ENCODE measurements around the gene TFPI2. TPM values are rescaled to one million over a fixed set of nuclear protein-coding genes. Genes with fewer than 3 reads are reported as not detected.

Gene TFPI2
- total and polyA plus RNA-seq, 7 donors: 0.66 to 7.5 (median 2.3) TPM

DNA sequence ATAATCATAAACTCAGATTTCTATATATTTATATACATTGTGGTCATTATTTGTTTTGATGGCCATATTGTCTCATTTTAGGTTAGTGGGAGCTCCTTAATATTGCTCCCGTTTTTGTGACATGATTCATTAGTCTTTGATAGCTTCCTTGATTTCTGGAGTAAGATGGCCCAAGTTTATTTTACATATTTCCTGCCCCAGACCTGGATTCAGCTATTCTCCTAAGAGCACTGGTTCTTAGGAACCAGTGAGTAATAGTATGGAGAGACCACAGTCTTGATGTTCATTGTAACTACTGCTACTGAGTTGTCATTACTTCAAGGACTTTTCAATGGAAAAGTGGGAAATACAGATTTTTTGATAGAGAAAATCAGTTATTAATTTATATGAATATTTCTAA lies 6.0 kb downstream of the TFPI2 start:
- no peak for ATAC-seq
- WGBS, 3 donors: 67 to 85% (median 85%) methylated on average over 1 of the region's 1 CpG

GRCh38 chr7:93883917-93884345 lies 6.6 kb downstream of the TFPI2 start:
- Histone ChIP-seq H3K27me3 (ENCODE audit: insufficient read depth in 3 of 3, low read length in 2 of 3) (no peaks in the 10 kb centered on the region), H3K4me1 (no peaks in the 10 kb centered on the region), H3K9me3 (no peaks in the 10 kb centered on the region), H3K4me3 (no peak overlapping the region), H3K36me3 (ENCODE audit: insufficient read depth in 1 of 2, low read depth in 1 of 2) (no peaks in the 10 kb centered on the region), H3K27ac (no peak overlapping the region)
- DNase-seq: no peak
- intact Hi-C loops (cut with DNase I): no loop called here
- TF ChIP-seq, protein P1, sequence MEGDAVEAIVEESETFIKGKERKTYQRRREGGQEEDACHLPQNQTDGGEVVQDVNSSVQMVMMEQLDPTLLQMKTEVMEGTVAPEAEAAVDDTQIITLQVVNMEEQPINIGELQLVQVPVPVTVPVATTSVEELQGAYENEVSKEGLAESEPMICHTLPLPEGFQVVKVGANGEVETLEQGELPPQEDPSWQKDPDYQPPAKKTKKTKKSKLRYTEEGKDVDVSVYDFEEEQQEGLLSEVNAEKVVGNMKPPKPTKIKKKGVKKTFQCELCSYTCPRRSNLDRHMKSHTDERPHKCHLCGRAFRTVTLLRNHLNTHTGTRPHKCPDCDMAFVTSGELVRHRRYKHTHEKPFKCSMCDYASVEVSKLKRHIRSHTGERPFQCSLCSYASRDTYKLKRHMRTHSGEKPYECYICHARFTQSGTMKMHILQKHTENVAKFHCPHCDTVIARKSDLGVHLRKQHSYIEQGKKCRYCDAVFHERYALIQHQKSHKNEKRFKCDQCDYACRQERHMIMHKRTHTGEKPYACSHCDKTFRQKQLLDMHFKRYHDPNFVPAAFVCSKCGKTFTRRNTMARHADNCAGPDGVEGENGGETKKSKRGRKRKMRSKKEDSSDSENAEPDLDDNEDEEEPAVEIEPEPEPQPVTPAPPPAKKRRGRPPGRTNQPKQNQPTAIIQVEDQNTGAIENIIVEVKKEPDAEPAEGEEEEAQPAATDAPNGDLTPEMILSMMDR (IDR thresholded peaks at IDR 0.05): no peak
- no peak for ATAC-seq

More for the DNA sequence above, 6.0 kb downstream of the TFPI2 start:
- no peaks in the 10 kb centered on the region for H3K4me1 ChIP-seq
- H3K27me3 ChIP-seq (ENCODE audit: insufficient read depth in 3 of 3, low read length in 2 of 3): no peaks in the 10 kb centered on the region
- no peaks in the 10 kb centered on the region for H3K36me3 ChIP-seq (ENCODE audit: insufficient read depth in 1 of 2, low read depth in 1 of 2)
- intact Hi-C loops (cut with DNase I): no loop called here
- TF ChIP-seq, protein P1 (IDR thresholded peaks at IDR 0.05): no peak
- no peak for DNase-seq
- no peak overlapping the region for H3K4me3 ChIP-seq
- no peak overlapping the region for H3K27ac ChIP-seq
- H3K9me3 ChIP-seq: no peaks in the 10 kb centered on the region

DNA sequence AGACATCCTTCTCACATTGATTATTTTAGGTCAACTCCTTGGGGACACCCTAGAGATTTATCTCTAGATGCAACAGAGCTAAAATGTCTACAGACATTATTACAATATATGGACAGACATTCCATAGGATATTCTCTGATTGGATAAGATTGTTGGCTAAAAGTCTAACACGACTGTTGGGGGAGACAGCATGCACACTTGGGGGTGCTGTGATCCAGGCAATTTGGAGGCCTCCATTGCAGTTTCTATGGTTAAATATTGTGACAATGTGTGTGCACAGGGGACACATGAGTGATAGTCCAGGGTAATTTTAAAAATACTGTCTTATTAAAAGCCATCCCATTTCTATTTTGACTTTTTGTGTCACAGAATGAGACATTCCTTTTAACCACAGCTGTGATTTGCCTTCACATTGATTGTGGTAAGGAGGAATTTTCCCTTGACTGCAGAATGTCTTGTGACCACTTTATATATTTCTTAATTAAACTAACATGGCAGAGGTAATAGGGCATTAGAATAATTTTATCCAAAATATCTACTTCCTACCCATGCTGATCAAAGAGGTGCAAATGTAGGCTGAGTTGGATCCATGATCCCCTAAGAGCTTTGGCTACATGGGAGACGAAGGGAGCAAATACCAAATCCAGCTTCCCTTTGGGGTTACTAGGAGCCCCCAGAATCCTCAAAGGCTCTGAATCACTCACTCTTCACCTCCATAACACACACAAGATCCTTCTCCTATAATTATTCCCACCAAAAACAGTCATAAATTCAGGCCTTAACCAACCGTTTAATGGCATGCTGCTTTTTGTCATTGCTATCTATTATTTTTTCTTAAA lies 7.3 kb downstream of the TFPI2 start:
- H3K36me3 ChIP-seq (ENCODE audit: insufficient read depth in 1 of 2, low read depth in 1 of 2): no peaks in the 10 kb centered on the region
- H3K27ac ChIP-seq: no peak overlapping the region
- no peaks in the 10 kb centered on the region for H3K27me3 ChIP-seq (ENCODE audit: insufficient read depth in 3 of 3, low read length in 2 of 3)
- no peak overlapping the region for H3K4me3 ChIP-seq
- DNase-seq (no peak), ATAC-seq (no peak)
- 75 to 82% (median 78%) methylated on average over 3 of the region's 3 CpGs for WGBS, 3 donors
- no peaks in the 10 kb centered on the region for H3K4me1 ChIP-seq
- no peaks in the 10 kb centered on the region for H3K9me3 ChIP-seq
- TF ChIP-seq, protein P1 (IDR thresholded peaks at IDR 0.05): no peak
- intact Hi-C loops (cut with DNase I): no loop called here

GRCh38 chr7:93882468-93882867 lies 8.1 kb downstream of the TFPI2 start:
- intact Hi-C loops (cut with DNase I): no loop called here
- Histone ChIP-seq H3K9me3 (no peaks in the 10 kb centered on the region), H3K36me3 (ENCODE audit: insufficient read depth in 1 of 2, low read depth in 1 of 2) (no peaks in the 10 kb centered on the region), H3K4me1 (no peaks in the 10 kb centered on the region), H3K4me3 (no peak overlapping the region), H3K27ac (no peak overlapping the region), H3K27me3 (ENCODE audit: insufficient read depth in 3 of 3, low read length in 2 of 3) (no peaks in the 10 kb centered on the region)
- no peak for DNase-seq
- ATAC-seq: no peak
- TF ChIP-seq, protein P1 (IDR thresholded peaks at IDR 0.05): no peak

DNA sequence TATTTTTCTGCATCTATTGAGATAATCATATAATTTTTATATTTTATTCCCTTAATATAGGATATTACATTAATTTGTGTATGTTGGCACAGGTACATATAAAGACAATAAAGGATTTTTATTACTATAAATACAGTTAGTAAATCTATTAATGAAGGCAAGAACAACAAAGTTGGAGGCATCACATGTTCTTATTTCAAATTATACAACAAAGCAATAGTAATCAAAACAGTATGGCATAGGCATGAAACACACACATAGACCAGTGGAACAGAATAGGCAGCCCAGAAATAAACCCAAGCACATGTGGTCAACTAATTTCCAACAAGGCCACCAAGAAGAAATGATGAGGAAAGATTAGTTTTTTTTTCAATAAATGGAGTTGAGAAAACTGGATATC lies 11.2 kb downstream of the TFPI2 start:
- H3K27me3 ChIP-seq (ENCODE audit: insufficient read depth in 3 of 3, low read length in 2 of 3): no peaks in the 10 kb centered on the region
- H3K4me1 ChIP-seq: no peaks in the 10 kb centered on the region
- no peak for DNase-seq
- no peaks in the 10 kb centered on the region for H3K36me3 ChIP-seq (ENCODE audit: insufficient read depth in 1 of 2, low read depth in 1 of 2)
- intact Hi-C loops (cut with DNase I): no loop called here
- H3K27ac ChIP-seq: no peak overlapping the region
- TF ChIP-seq, protein P1 (IDR thresholded peaks at IDR 0.05): no peak
- no peak overlapping the region for H3K4me3 ChIP-seq
- no peaks in the 10 kb centered on the region for H3K9me3 ChIP-seq
- ATAC-seq: no peak
